Stimulated activated CD8-positive, alpha-beta memory T cell treated with anti-CD3 and anti-CD28 coated beads, Interleukin-7, amount 100 ng/mL, for 4 hours (primary cell): ENCODE measurements around the gene ALDH9A1.

ENCODE experiments used
- DNase-seq, 2 donors: peaks; one replicate each; pipeline ENCODE4 v3.0.0-alpha.2; 2020; ENCODE audit warnings: low read depth in 2 of 2

Gene ALDH9A1

DNA sequence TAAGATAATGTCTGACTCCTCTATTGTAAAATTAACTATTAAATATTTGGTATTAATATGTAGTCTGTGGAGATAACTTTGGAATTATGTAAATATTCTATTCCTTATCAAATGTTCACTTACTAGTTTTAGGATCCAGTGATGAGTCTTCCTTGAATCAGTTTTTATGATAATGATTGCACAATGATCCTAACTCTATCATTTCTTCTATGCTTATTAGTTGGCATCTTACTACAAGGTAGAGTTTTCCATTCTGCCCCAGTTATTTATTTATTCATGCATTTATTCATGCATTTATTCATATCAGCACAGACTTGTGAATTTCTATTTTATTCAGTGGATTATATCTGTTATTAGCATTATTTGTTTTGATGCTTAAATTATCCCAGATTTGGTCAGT is 74.7 kb downstream of the ALDH9A1 start:
- DNase-seq, result no peak

DNA sequence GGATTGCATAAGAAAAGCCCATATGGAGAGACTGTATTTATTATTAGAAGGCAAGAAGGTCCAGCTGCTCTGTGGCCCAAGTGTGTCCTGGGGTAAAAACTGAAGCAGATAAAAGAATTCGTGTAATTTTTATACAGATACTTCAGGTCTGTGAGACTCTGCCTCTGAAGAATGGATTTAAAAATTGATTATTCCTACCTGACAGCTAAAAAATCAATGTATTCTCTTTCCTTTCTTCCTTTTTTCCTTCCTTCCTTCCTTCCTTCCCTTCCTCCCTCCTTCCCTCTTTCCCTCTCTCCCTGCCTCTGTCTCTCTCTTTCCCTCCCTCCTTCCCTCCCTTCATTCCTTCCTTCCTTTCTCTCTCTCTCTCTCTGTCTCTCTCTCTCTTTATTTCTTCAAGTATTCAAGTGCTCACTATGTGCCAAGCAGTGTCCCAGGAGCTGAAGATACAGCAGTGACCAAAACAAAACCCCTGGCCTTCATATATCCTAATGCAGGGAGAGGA is 78.7 kb downstream of the ALDH9A1 start:
- DNase-seq, result no peak

DNA sequence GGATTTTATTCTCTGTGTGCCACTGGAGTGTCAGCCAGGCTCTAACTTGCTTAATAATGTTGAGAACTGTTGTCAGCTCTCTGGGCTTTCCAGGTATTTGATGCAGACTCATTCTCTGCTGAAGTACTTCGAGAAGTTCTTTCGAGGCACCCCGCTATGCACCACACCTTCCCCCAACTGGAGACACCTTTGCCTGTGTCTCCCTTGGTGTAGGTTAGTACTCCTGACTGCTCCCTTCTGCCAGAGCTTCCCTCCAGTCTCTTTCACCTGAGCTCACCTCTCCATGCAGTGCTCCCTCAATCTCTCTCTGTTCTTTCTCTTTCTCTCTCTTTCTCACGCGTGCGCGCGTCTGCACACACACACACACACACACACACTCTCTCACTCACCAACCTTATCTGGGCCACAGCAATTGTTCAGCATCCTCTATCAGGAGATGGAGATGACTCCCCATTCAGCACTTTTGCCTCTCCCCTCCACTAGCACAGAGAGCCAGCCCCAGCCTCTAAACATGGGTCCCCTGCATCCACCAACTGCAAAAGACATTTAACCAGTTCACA is 81.3 kb downstream of the ALDH9A1 start:
- DNase-seq, result no peak

DNA sequence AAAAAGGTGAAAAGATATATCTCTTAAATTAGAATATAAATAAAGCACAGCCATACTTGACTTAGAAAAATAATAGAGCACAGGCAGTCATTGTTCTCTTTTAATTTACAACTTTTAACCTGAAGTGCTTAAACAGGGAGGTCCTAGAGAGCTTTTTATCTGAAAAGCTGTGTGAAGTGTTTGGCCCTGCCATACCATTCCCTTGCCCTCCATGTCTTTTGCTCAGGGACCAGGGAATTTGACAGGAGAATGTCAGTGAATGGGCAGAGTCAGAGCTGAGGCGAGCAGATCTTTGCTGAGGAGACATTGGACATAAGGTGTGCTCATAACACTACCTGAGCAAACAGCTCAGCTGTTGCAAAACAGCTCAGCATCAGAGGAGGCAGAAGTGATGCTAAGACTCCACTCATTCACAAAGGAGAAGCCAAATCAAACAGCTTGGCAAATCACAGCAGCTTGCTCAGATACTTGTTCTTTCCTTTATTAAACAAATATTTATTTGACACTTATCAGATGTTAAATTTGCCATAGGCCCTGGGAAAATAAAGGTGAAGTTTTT is 82.2 kb downstream of the ALDH9A1 start:
- DNase-seq, result no peak
